A673 (cell line): ENCODE data around the gene RTN4RL2. TPM values are rescaled to one million over a fixed set of nuclear protein-coding genes. Genes with fewer than 3 reads are reported as not detected.

Source experiments
- BruUV-seq: library from RNA; stranded (reverse); fragments of 400-500 nt; replicated peaks from 2 replicates; lab custom pipeline; 2021; lab: Mats Ljungman, UMichigan
- CTCF ChIA-PET: fragments of 300-600 bp; sonication (Branson Sonifier 250); formaldehyde crosslinking; loops from one replicate; lab custom pipeline; 2022; ENCODE audit warnings: antibody characterized with exemption; lab: Charles Lee
- POLR2A ChIA-PET: fragments of 300-600 bp; sonication (Branson Sonifier 250); formaldehyde crosslinking; loops from one replicate; lab custom pipeline; 2022; ENCODE audit warnings: antibody characterized with exemption; ENCODE audit not compliant: low non-redundant PET; lab: Charles Lee
- DNase-seq: peaks from one replicate; pipeline ENCODE4 v3.0.0-alpha.2; 2015; ENCODE audit warnings: low spot score
- H3K27ac ChIP-seq: fragments of 200-600 bp; sonication (generic); 2 replicates; pipeline ENCODE4 v1.5.1; 2016; ENCODE audit warnings: mixed run types, low read depth, mild to moderate bottlenecking, mixed read lengths, antibody characterized with exemption, low read length; ENCODE audit not compliant: poor library complexity, severe bottlenecking
- H3K27me3 ChIP-seq: fragments of 200-600 bp; sonication (generic); replicated peaks from 2 replicates; pipeline ENCODE4 v1.6.1; 2017; ENCODE audit warnings: mixed run types, low read depth, mild to moderate bottlenecking, mixed read lengths, antibody characterized with exemption, low read length; ENCODE audit not compliant: insufficient read depth, poor library complexity
- H3K36me3 ChIP-seq: fragments of 200-600 bp; sonication (generic); 2 replicates; pipeline ENCODE4 v1.6.1; 2016; ENCODE audit warnings: mixed run types, mild to moderate bottlenecking, mixed read lengths, antibody characterized with exemption, low read length; ENCODE audit not compliant: insufficient read depth, poor library complexity, severe bottlenecking
- H3K4me1 ChIP-seq: fragments of 200-600 bp; sonication (generic); 2 replicates; pipeline ENCODE4 v1.6.1; 2017; ENCODE audit warnings: mixed run types, mild to moderate bottlenecking, mixed read lengths, antibody characterized with exemption, low read length; ENCODE audit not compliant: insufficient read depth, poor library complexity, severe bottlenecking
- H3K4me3 ChIP-seq: fragments of 200-600 bp; sonication (generic); 2 replicates; pipeline ENCODE4 v1.5.1; 2016; ENCODE audit warnings: low read depth, mixed run types, mild to moderate bottlenecking, mixed read lengths, low read length; ENCODE audit not compliant: poor library complexity, severe bottlenecking
- H3K9me3 ChIP-seq: fragments of 200-600 bp; sonication (generic); 2 replicates; pipeline ENCODE4 v1.6.1; 2016; ENCODE audit warnings: mixed run types, low read depth, mild to moderate bottlenecking, mixed read lengths, antibody characterized with exemption, low read length; ENCODE audit not compliant: poor library complexity, severe bottlenecking
- CTCF ChIP-seq: fragments of 300-800, 200-600 bp; sonication (generic); conservative IDR thresholded peaks from 2 replicates; pipeline ENCODE4 v1.5.1; 2017; ENCODE audit warnings: low read depth, mild to moderate bottlenecking, antibody characterized with exemption, low read length, moderate library complexity, mixed read lengths
- EZH2 ChIP-seq: fragments of 200-600 bp; sonication (generic); IDR thresholded peaks from 2 replicates; pipeline ENCODE4 v1.6.1; 2017; ENCODE audit warnings: borderline replicate concordance, low read depth, mild to moderate bottlenecking, mixed read lengths, antibody characterized with exemption, low read length; ENCODE audit not compliant: poor library complexity, severe bottlenecking
- intact Hi-C: fragments of 100-400 bp; cut with micrococcal nuclease; formaldehyde crosslinking; loops from one replicate; pipeline ENCODE4 v1.10.0; 2022; ENCODE audit not compliant: unreplicated experiment
- total RNA-seq: library from RNA; stranded (reverse); gene quantifications from 2 replicates; pipeline ENCODE4 v1.2.3, GENCODE V29; 2021

The RTN4RL2 gene
- total RNA-seq, 1 experiment from 2014 or later, result 5.2 TPM

GRCh38 chr11:57434640-57435546, 25.4 kb upstream of the RTN4RL2 start:
- ChIA-PET CTCF (no interaction called here), POLR2A (no interaction called here)
- Histone ChIP-seq H3K4me1 (no peaks in the 10 kb centered on the region), H3K36me3 (no peaks in the 10 kb centered on the region), H3K9me3 (no peaks in the 10 kb centered on the region), H3K27me3 (no peaks in the 10 kb centered on the region), H3K27ac (no peak overlapping the region), H3K4me3 (no peak overlapping the region)
- TF ChIP-seq EZH2 (no peak), CTCF (no peak)
- no peak for DNase-seq
- intact Hi-C loops, result no loop called here
- BruUV-seq, result no TSS peak

- no peak for DNase-seq
- POLR2A ChIA-PET, result no interaction called here
- no TSS peak for BruUV-seq
- TF ChIP-seq CTCF (no peak), EZH2 (no peak)
- H3K4me1 ChIP-seq, result no peaks in the 10 kb centered on the region
- no peak overlapping the region for H3K4me3 ChIP-seq
- intact Hi-C loops, result no loop called here
- H3K27ac ChIP-seq, result no peak overlapping the region
- H3K36me3 ChIP-seq, result no peaks in the 10 kb centered on the region
- H3K27me3 ChIP-seq, result no peaks in the 10 kb centered on the region
- H3K9me3 ChIP-seq, result no peaks in the 10 kb centered on the region
- CTCF ChIA-PET, result no interaction called here
Observed at GRCh38 chr11:57436031-57436430, 24.3 kb upstream of the RTN4RL2 start.

- no peak for DNase-seq
- ChIA-PET CTCF (no interaction called here), POLR2A (no interaction called here)
- no peaks in the 10 kb centered on the region for H3K27me3 ChIP-seq
- H3K27ac ChIP-seq, result no peak overlapping the region
- H3K36me3 ChIP-seq, result no peaks in the 10 kb centered on the region
- BruUV-seq, result no TSS peak
- no peaks in the 10 kb centered on the region for H3K9me3 ChIP-seq
- TF ChIP-seq CTCF, result no peak
- no peak for TF ChIP-seq EZH2
- no peak overlapping the region for H3K4me3 ChIP-seq
- intact Hi-C loops, result no loop called here
- no peaks in the 10 kb centered on the region for H3K4me1 ChIP-seq
Observed at GRCh38 chr11:57438345-57439285, 21.7 kb upstream of the RTN4RL2 start.
